HepG2 (cell line): ENCODE results near the gene FGD6. TPM values are rescaled to one million over a fixed set of nuclear protein-coding genes. Genes with fewer than 3 reads are reported as not detected.
A peak's percentile ranks its signal among the peaks of the same experiment; 100 is the strongest.

ENCODE experiments used
- ATAC-seq: fragments of 200-7000 bp; cut with Tn5 transposase; 3 replicates; pipeline ENCODE4 v1.9.1; 2020; ENCODE audit warnings: mild to moderate bottlenecking, moderate library complexity
- BruUV-seq: library from RNA; stranded (reverse); fragments of 400-500 nt; replicated peaks from 2 replicates; lab custom pipeline; 2021; lab: Mats Ljungman, UMichigan
- CTCF ChIA-PET: fragments of 300-600 bp; formaldehyde crosslinking; extraction: SDS; loops from one replicate; lab custom pipeline; 2021; ENCODE audit warnings: low total read pairs, inconsistent platforms, low intra/inter-chr PET ratio; lab: Yijun Ruan, JAX
- POLR2A ChIA-PET: fragments of 350-600 bp; sonication (Branson Sonifier 250); formaldehyde crosslinking; loops from one replicate; lab custom pipeline; 2020; ENCODE audit warnings: antibody characterized with exemption, inconsistent platforms; lab: Yijun Ruan, JAX
- DNase-seq: peaks from one replicate; pipeline ENCODE4 v3.0.0-alpha.2; 2015; ENCODE audit warnings: low spot score
- FAIRE-seq: peaks from 3 replicates; lab custom pipeline; 2011; peaks lifted over from hg19 to GRCh38; lab: Jason Lieb, UNC
- H2AFZ ChIP-seq: one replicate; pipeline ENCODE4 v1.6.1; 2011; ENCODE audit warnings: low read length, inconsistent platforms
- H3K27ac ChIP-seq: fragments of 300-600 bp; 3 replicates; pipeline ENCODE4 v1.8.0; 2011; ENCODE audit warnings: mixed run types, mild to moderate bottlenecking, mixed read lengths, low read length, inconsistent platforms; ENCODE audit not compliant: insufficient read depth; ENCODE audit errors: extremely low read length
- H3K27me3 ChIP-seq, 2 experiments: fragments of 200-600 bp in 1 of 2; 2 replicates in 1 of 2; 3 replicates in 1 of 2; pipeline versions ENCODE4 v1.6.0 to v1.8.0; 2011; ENCODE audit warnings: low read length in 2 of 2, mild to moderate bottlenecking in 2 of 2, moderate library complexity in 2 of 2, inconsistent platforms in 1 of 2; ENCODE audit not compliant: insufficient read depth in 2 of 2, control insufficient read depth in 1 of 2
- H3K36me3 ChIP-seq, 2 experiments: fragments of 200-600 bp in 1 of 2; replicated peaks in 1 of 2; 2 replicates in 1 of 2; 3 replicates in 1 of 2; pipeline versions ENCODE4 v1.5.1 to v1.8.0; 2011; ENCODE audit warnings: low read length in 2 of 2, inconsistent platforms in 1 of 2; ENCODE audit not compliant: insufficient read depth in 2 of 2, control insufficient read depth in 1 of 2
- H3K4me1 ChIP-seq: 2 replicates; pipeline ENCODE4 v1.5.1; 2012; ENCODE audit warnings: low read length, inconsistent platforms; ENCODE audit not compliant: insufficient read depth
- H3K4me2 ChIP-seq: 2 replicates; pipeline ENCODE4 v1.6.0; 2011; ENCODE audit warnings: low read depth, low read length, inconsistent platforms
- H3K4me3 ChIP-seq, 3 experiments: fragments of 200-600 bp in 1 of 3; sonication (generic), shearing (Covaris generic) in 1 of 3; replicated peaks in 1 of 3; 2 replicates each; pipeline ENCODE4 v1.5.1; 2011 to 2016; ENCODE audit warnings: low read length in 3 of 3, inconsistent platforms in 2 of 3, low read depth in 2 of 3, mild to moderate bottlenecking in 2 of 3, control low read depth in 1 of 3, mixed read lengths in 1 of 3; ENCODE audit not compliant: insufficient read depth in 1 of 3
- H3K79me2 ChIP-seq: one replicate; pipeline ENCODE4 v1.6.1; 2011; ENCODE audit warnings: low read length, inconsistent platforms; ENCODE audit not compliant: insufficient read depth
- H3K9ac ChIP-seq: 2 replicates; pipeline ENCODE4 v1.6.0; 2011; ENCODE audit warnings: mild to moderate bottlenecking, low read depth, low read length, inconsistent platforms; ENCODE audit not compliant: insufficient read depth
- H3K9me3 ChIP-seq: 2 replicates; pipeline ENCODE4 v1.5.1; 2012; ENCODE audit warnings: mild to moderate bottlenecking, low read length
- H4K20me1 ChIP-seq: 2 replicates; pipeline ENCODE4 v1.6.0; 2011; ENCODE audit warnings: inconsistent platforms, mild to moderate bottlenecking, low read length, moderate library complexity; ENCODE audit not compliant: insufficient read depth
- BCL6 ChIP-seq: IDR thresholded peaks from 2 replicates; pipeline ENCODE4 v1.6.1; 2016; ENCODE audit warnings: missing genetic modification reagents, missing compliant biosample characterization
- KMT2A ChIP-seq: sonication (generic); formaldehyde crosslinking; IDR thresholded peaks from 2 replicates; pipeline ENCODE4 v1.4.0; 2020; ENCODE audit warnings: missing genetic modification reagents
- PBX2 ChIP-seq: IDR thresholded peaks from 2 replicates; pipeline ENCODE4 v1.6.1; 2016; ENCODE audit warnings: control low read depth
- SIX4 ChIP-seq: sonication (generic); formaldehyde crosslinking; IDR thresholded peaks from 2 replicates; pipeline ENCODE4 v1.4.0; 2020; ENCODE audit warnings: missing genetic modification reagents
- SOX13 ChIP-seq, 3 experiments: fragments of 450-650 bp in 1 of 3; sonication (generic) in 1 of 3; formaldehyde crosslinking in 1 of 3; IDR thresholded peaks in 2 of 3; conservative IDR thresholded peaks in 1 of 3; 2 replicates each; pipeline versions ENCODE4 v1.5.0 to v1.6.1; 2016 to 2020; ENCODE audit warnings: antibody characterized with exemption in 1 of 3, mild to moderate bottlenecking in 1 of 3, missing compliant biosample characterization in 1 of 3, missing genetic modification reagents in 1 of 3, moderate library complexity in 1 of 3
- SOX5 ChIP-seq: IDR thresholded peaks from 2 replicates; pipeline ENCODE4 v1.6.1; 2016; ENCODE audit warnings: borderline replicate concordance
- ZBTB20 ChIP-seq: sonication (generic); formaldehyde crosslinking; IDR thresholded peaks from 2 replicates; pipeline ENCODE4 v1.8.1; 2023; ENCODE audit warnings: missing genetic modification reagents, low read depth, mild to moderate bottlenecking, borderline replicate concordance
- ZBTB46 ChIP-seq: sonication (generic); formaldehyde crosslinking; IDR thresholded peaks from 2 replicates; pipeline ENCODE4 v1.4.0; 2020; ENCODE audit warnings: mild to moderate bottlenecking, missing genetic modification reagents, borderline replicate concordance
- ZNF274 ChIP-seq: sonication (generic); formaldehyde crosslinking; IDR thresholded peaks from 2 replicates; pipeline ENCODE4 v1.5.1; 2020; ENCODE audit warnings: mild to moderate bottlenecking, missing genetic modification reagents
- ZNF558 ChIP-seq: sonication (generic); formaldehyde crosslinking; IDR thresholded peaks from 2 replicates; pipeline ENCODE4 v1.9.0; 2022; ENCODE audit warnings: mild to moderate bottlenecking, missing genetic modification reagents, borderline replicate concordance
- ZNF782 ChIP-seq: sonication (generic); formaldehyde crosslinking; IDR thresholded peaks from 2 replicates; pipeline ENCODE4 v1.4.0; 2020; ENCODE audit warnings: missing genetic modification reagents, mild to moderate bottlenecking, borderline replicate concordance
- ZSCAN31 ChIP-seq: sonication (generic); formaldehyde crosslinking; IDR thresholded peaks from 2 replicates; pipeline ENCODE4 v1.5.0; 2020; ENCODE audit warnings: low read depth, mild to moderate bottlenecking, missing genetic modification reagents
- WGBS: methylation state at CpG from one replicate; pipeline ENCODE4 v1.1.6; 2017; ENCODE audit warnings: low lambda C conversion rate; 5-methylcytosine and 5-hydroxymethylcytosine counted together
- in situ Hi-C: cut with HindIII; loops from 2 replicates; pipeline ENCODE4 v1.10.0; 2017; ENCODE audit warnings: low pct_unique_long_range_greater_than_20kb; ENCODE audit not compliant: extremely low pct_ligation_motif_present
- intact Hi-C: fragments of 100-400 bp; cut with micrococcal nuclease; formaldehyde crosslinking; loops from one replicate; pipeline ENCODE4 v1.10.0; 2022; ENCODE audit not compliant: unreplicated experiment
- polyA plus RNA-seq, 8 experiments: library from polyadenylated mRNA; depleted of rRNA in 3 of 8; stranded (reverse) in 7 of 8; unstranded in 1 of 8; fragments of >200 nt; fragmentation: Illumina TruSeq in 4 of 8; extraction: Trizol in 4 of 8; gene quantifications; 2 replicates each; pipeline versions ENCODE4 v1.2.1 to v1.2.3, GENCODE V29; 2011 to 2016; ENCODE audit warnings: low read depth in 4 of 8, missing spikeins in 1 of 8, mixed read lengths in 1 of 8; ENCODE audit not compliant: insufficient read depth in 1 of 8
- total RNA-seq, 5 experiments: library from RNA; depleted of rRNA; stranded (reverse); fragments of >200 nt; fragmentation: Illumina TruSeq; extraction: Trizol; gene quantifications; 2 replicates each; pipeline ENCODE4 v1.2.3, GENCODE V29; 2016; ENCODE audit warnings: low read depth in 1 of 5

FGD6 gene
- total and polyA plus RNA-seq, 2 of the 13 experiments (the other 11 are each of a cell fraction or from before 2014, with no cell fraction given) = 2.2 to 4.3 TPM

GRCh38 chr12:95147866-95148265 lies 69.4 kb downstream of the FGD6 start:
- Histone ChIP-seq H3K4me3 (no peak overlapping the region), H3K9me3 (no peaks in the 10 kb centered on the region), H3K4me2 (no peak overlapping the region), H3K36me3 (no peaks in the 10 kb centered on the region), H4K20me1 (no peaks in the 10 kb centered on the region), H3K27ac (no peak overlapping the region), H3K79me2 (no peaks in the 10 kb centered on the region), H3K27me3 (no peaks in the 10 kb centered on the region), H3K9ac (no peak overlapping the region), H2AFZ (no peak overlapping the region), H3K4me1 (peaks cover 8% of the 10 kb centered on the region; the same call in 1 of the 2 replicates)
- FAIRE-seq (no peak), ATAC-seq (no peak), DNase-seq (peak; percentile 50)
- no TSS peak for BruUV-seq
- intact Hi-C loops (no loop called here), in situ Hi-C loops (no loop called here)
- ChIA-PET POLR2A (no interaction called here), CTCF (no interaction called here)
- TF ChIP-seq SOX13 (IDR thresholded peaks at IDR 0.05) = no peak
- peak in 1 of 2 experiments; percentile 60; a peak in 1 of 4 replicates for TF ChIP-seq SOX13 (CRISPR knock-in tag; conservative IDR thresholded peaks at IDR 0.05 in 1 of 2, IDR thresholded peaks at IDR 0.05 in 1 of 2)
- peak; percentile 44; the same call in 1 of the 2 replicates for TF ChIP-seq SOX5 (CRISPR knock-in tag)
- no peak for TF ChIP-seq ZSCAN31 (CRISPR knock-in tag)

GRCh38 chr12:95146769-95147168 lies 70.5 kb downstream of the FGD6 start:
- no peaks in the 10 kb centered on the region for H4K20me1 ChIP-seq
- H3K27ac ChIP-seq = no peak overlapping the region
- no peaks in the 10 kb centered on the region for H3K27me3 ChIP-seq
- ChIA-PET POLR2A (no interaction called here), CTCF (no interaction called here)
- H3K36me3 ChIP-seq = no peaks in the 10 kb centered on the region
- no peak overlapping the region for H3K4me2 ChIP-seq
- no peaks in the 10 kb centered on the region for H3K79me2 ChIP-seq
- in situ Hi-C loops = no loop called here
- DNase-seq (no peak), ATAC-seq (no peak), FAIRE-seq (no peak)
- 96% methylated on average over 1 of the region's 1 CpG for WGBS
- no peak overlapping the region for H2AFZ ChIP-seq
- H3K9me3 ChIP-seq = no peaks in the 10 kb centered on the region
- intact Hi-C loops = no loop called here
- BruUV-seq = no TSS peak
- H3K9ac ChIP-seq = no peak overlapping the region
- peaks cover 8% of the 10 kb centered on the region; the same call in 1 of the 2 replicates for H3K4me1 ChIP-seq
- no peak overlapping the region for H3K4me3 ChIP-seq
- no peak for TF ChIP-seq ZNF782
- no peak for TF ChIP-seq ZBTB46 (CRISPR knock-in tag)
- no peak for TF ChIP-seq ZBTB20 (CRISPR knock-in tag)
- TF ChIP-seq ZNF558 (CRISPR knock-in tag) = no peak
- no peak for TF ChIP-seq KMT2A (CRISPR knock-in tag)
- no peak for TF ChIP-seq SIX4 (CRISPR knock-in tag)
- TF ChIP-seq BCL6 (CRISPR knock-in tag) = no peak
- no peak for TF ChIP-seq PBX2
- no peak for TF ChIP-seq ZNF274 (CRISPR knock-in tag)
